HCT116 (cell line): ENCODE results near the gene S100A12. TPM values are rescaled to one million over a fixed set of nuclear protein-coding genes. Genes with fewer than 3 reads are reported as not detected.

Experiments
- ATAC-seq: fragments of 200-7000 bp; cut with Tn5 transposase; 2 replicates; pipeline ENCODE4 v1.9.1; 2020; ENCODE audit warnings: mild to moderate bottlenecking, moderate library complexity
- BruUV-seq: library from RNA; stranded (reverse); fragments of 400-500 nt; replicated peaks from 2 replicates; lab custom pipeline; 2021; lab: Mats Ljungman, UMichigan
- CTCF ChIA-PET: fragments of 300-600 bp; sonication (Branson Sonifier 250); formaldehyde crosslinking; loops from one replicate; lab custom pipeline; 2021; ENCODE audit warnings: antibody characterized with exemption; lab: Charles Lee
- POLR2A ChIA-PET: fragments of 300-600, 350-600 bp; sonication (Branson Sonifier 250); formaldehyde crosslinking; loops from one replicate; lab custom pipeline; 2021; ENCODE audit warnings: antibody characterized with exemption; lab: Charles Lee
- RAD21 ChIA-PET, 2 experiments: fragments of 300-600 bp; sonication (Branson Sonifier 250); formaldehyde crosslinking; loops; one replicate each; lab custom pipeline; 2023; ENCODE audit warnings: low total read pairs in 2 of 2; ENCODE audit not compliant: uncharacterized antibody in 2 of 2, unreplicated experiment in 2 of 2, low non-redundant PET in 1 of 2; lab: Charles Lee
- DNase-seq: peaks from one replicate; pipeline ENCODE4 v3.0.0-alpha.2; 2010; ENCODE audit warnings: low read depth, low spot score
- H2AFZ ChIP-seq: fragments of 200-600 bp; shearing (Covaris generic), sonication (generic); 2 replicates; pipeline ENCODE4 v1.6.1; 2017; ENCODE audit warnings: low read depth, mixed run types, mixed read lengths, antibody characterized with exemption, low read length; ENCODE audit not compliant: poor library complexity, severe bottlenecking
- H3K27ac ChIP-seq: 2 replicates; pipeline ENCODE4 v1.5.1; 2012; ENCODE audit warnings: low read depth, low read length
- H3K27me3 ChIP-seq: fragments of 200-600 bp; sonication (generic); 2 replicates; pipeline ENCODE4 v1.6.1; 2016; ENCODE audit warnings: mixed run types, low read length, mixed read lengths; ENCODE audit not compliant: insufficient read depth
- H3K36me3 ChIP-seq, 2 experiments: fragments of 200-500 bp in 1 of 2; fragments of 200-600 bp in 1 of 2; sonication (Bioruptor generic) in 1 of 2; sonication (generic) in 1 of 2; 2 replicates each; pipeline versions ENCODE4 v1.5.1 to v1.6.1; 2014 to 2016; ENCODE audit warnings: low read length in 2 of 2, inconsistent platforms in 1 of 2, mixed read lengths in 1 of 2, mixed run types in 1 of 2; ENCODE audit not compliant: insufficient read depth in 2 of 2, control insufficient read depth in 1 of 2
- H3K4me1 ChIP-seq, 2 experiments: fragments of 200-600 bp in 1 of 2; sonication (generic) in 1 of 2; 2 replicates each; pipeline versions ENCODE4 v1.5.1 to v1.6.1; 2012 to 2017; ENCODE audit warnings: low read length in 2 of 2, inconsistent platforms in 1 of 2, mild to moderate bottlenecking in 1 of 2, mixed read lengths in 1 of 2, mixed run types in 1 of 2, moderate library complexity in 1 of 2; ENCODE audit not compliant: insufficient read depth in 2 of 2, control insufficient read depth in 1 of 2
- H3K4me2 ChIP-seq: fragments of 200-600 bp; sonication (generic); 2 replicates; pipeline ENCODE4 v1.6.1; 2017; ENCODE audit warnings: mixed run types, low read length, mixed read lengths
- H3K4me3 ChIP-seq, 2 experiments: fragments of 200-600 bp in 1 of 2; sonication (generic) in 1 of 2; replicated peaks in 1 of 2; 2 replicates each; pipeline ENCODE4 v1.5.1; 2011 to 2016; ENCODE audit warnings: low read length in 2 of 2, control low read depth in 1 of 2, low read depth in 1 of 2, mild to moderate bottlenecking in 1 of 2, mixed read lengths in 1 of 2, mixed run types in 1 of 2
- H3K79me2 ChIP-seq: fragments of 200-600 bp; sonication (generic); 2 replicates; pipeline ENCODE4 v1.6.1; 2017; ENCODE audit warnings: mild to moderate bottlenecking, mixed run types, low read length, moderate library complexity, mixed read lengths; ENCODE audit not compliant: insufficient read depth
- H3K9ac ChIP-seq: fragments of 200-600 bp; sonication (generic); 2 replicates; pipeline ENCODE4 v1.6.1; 2016; ENCODE audit warnings: low read length, mixed read lengths
- H3K9me2 ChIP-seq: fragments of 200-600 bp; sonication (generic), shearing (Covaris generic); 2 replicates; pipeline ENCODE4 v1.6.1; 2017; ENCODE audit warnings: mixed run types, mild to moderate bottlenecking, moderate library complexity; ENCODE audit not compliant: insufficient read depth
- H3K9me3 ChIP-seq, 2 experiments: fragments of 200-500 bp in 1 of 2; fragments of 200-600 bp in 1 of 2; sonication (Bioruptor generic) in 1 of 2; sonication (generic) in 1 of 2; 2 replicates each; pipeline ENCODE4 v1.6.1; 2014 to 2017; ENCODE audit warnings: low read length in 2 of 2, mixed read lengths in 2 of 2, inconsistent platforms in 1 of 2, low read depth in 1 of 2, mild to moderate bottlenecking in 1 of 2, mixed run types in 1 of 2, moderate library complexity in 1 of 2; ENCODE audit not compliant: control insufficient read depth in 1 of 2, insufficient read depth in 1 of 2
- H4K20me1 ChIP-seq: fragments of 200-600 bp; sonication (generic), shearing (Covaris generic); 2 replicates; pipeline ENCODE4 v1.6.1; 2017; ENCODE audit warnings: mixed run types, mild to moderate bottlenecking, moderate library complexity; ENCODE audit not compliant: insufficient read depth
- ATF3 ChIP-seq: IDR thresholded peaks from 2 replicates; pipeline ENCODE4 v1.6.1; 2012
- CBX3 ChIP-seq: IDR thresholded peaks from 2 replicates; pipeline ENCODE4 v1.6.1; 2012; ENCODE audit warnings: low read depth
- ELF1 ChIP-seq: IDR thresholded peaks from 2 replicates; pipeline ENCODE4 v1.6.1; 2012; ENCODE audit warnings: low read depth, borderline replicate concordance
- EZH2phosphoT487 ChIP-seq: fragments of 200-600 bp; IDR thresholded peaks from 2 replicates; pipeline ENCODE4 v1.6.1; 2018; ENCODE audit warnings: antibody characterized with exemption, borderline replicate concordance
- JUND ChIP-seq: IDR thresholded peaks from 2 replicates; pipeline ENCODE4 v1.6.1; 2012
- MAX ChIP-seq: IDR thresholded peaks from 2 replicates; pipeline ENCODE4 v1.6.1; 2012
- SIN3A ChIP-seq: IDR thresholded peaks from 2 replicates; pipeline ENCODE4 v1.6.1; 2012; ENCODE audit warnings: low read depth
- ZNF274 ChIP-seq: fragments of 200-500 bp; sonication (Bioruptor generic); IDR thresholded peaks from 2 replicates; pipeline ENCODE4 v1.6.1; 2014; ENCODE audit warnings: mild to moderate bottlenecking, low read depth, low read length, inconsistent platforms
- intact Hi-C: fragments of 100-400 bp; cut with micrococcal nuclease; formaldehyde crosslinking; loops from 2 replicates; pipeline ENCODE4 v1.10.0; 2022
- total RNA-seq: library from RNA; stranded (reverse); gene quantifications from one replicate; pipeline ENCODE4 v1.2.1, GENCODE V29; 2021; ENCODE audit not compliant: unreplicated experiment

S100A12 gene
- total RNA-seq, 1 experiment from 2014 or later = not detected

GRCh38 chr1:153345187-153346076 lies 30.0 kb downstream of the S100A12 start:
- Histone ChIP-seq H3K79me2 (no peaks in the 10 kb centered on the region), H3K9me2 (no peaks in the 10 kb centered on the region), H3K27ac (no peak overlapping the region), H4K20me1 (no peaks in the 10 kb centered on the region), H3K27me3 (peaks cover 54% of the 10 kb centered on the region), H3K36me3 (no peaks in the 10 kb centered on the region), H3K4me1 (no peaks in the 10 kb centered on the region), H3K9ac (no peak overlapping the region), H2AFZ (no peak overlapping the region), H3K4me3 (no peak overlapping the region), H3K9me3 (no peaks in the 10 kb centered on the region), H3K4me2 (no peak overlapping the region)
- ATAC-seq (no peak), DNase-seq (no peak)
- intact Hi-C loops = no loop called here
- ChIA-PET POLR2A (no interaction called here), RAD21 (no interaction called here), CTCF (no interaction called here)
- BruUV-seq = no TSS peak
- TF ChIP-seq MAX (no peak), ATF3 (no peak), ELF1 (no peak), ZNF274 (no peak), JUND (no peak), EZH2phosphoT487 (no peak), CBX3 (no peak)

GRCh38 chr1:153344718-153345025 lies 30.7 kb downstream of the S100A12 start:
- no peak for ATAC-seq
- H3K9ac ChIP-seq = no peak overlapping the region
- H4K20me1 ChIP-seq = no peaks in the 10 kb centered on the region
- no peak overlapping the region for H2AFZ ChIP-seq
- POLR2A ChIA-PET = no interaction called here
- no peaks in the 10 kb centered on the region for H3K36me3 ChIP-seq
- H3K9me2 ChIP-seq = no peaks in the 10 kb centered on the region
- no peak overlapping the region for H3K27ac ChIP-seq
- H3K79me2 ChIP-seq = no peaks in the 10 kb centered on the region
- TF ChIP-seq SIN3A = no peak
- no peak overlapping the region for H3K4me2 ChIP-seq
- RAD21 ChIA-PET = no interaction called here
- CTCF ChIA-PET = no interaction called here
- BruUV-seq = no TSS peak
- H3K4me3 ChIP-seq = no peak overlapping the region
- H3K4me1 ChIP-seq = no peaks in the 10 kb centered on the region
- intact Hi-C loops = no loop called here
- peaks cover 49% of the 10 kb centered on the region for H3K27me3 ChIP-seq
- no peaks in the 10 kb centered on the region for H3K9me3 ChIP-seq
- DNase-seq = no peak
